Stimulated activated naive CD4-positive, alpha-beta T cell treated with Interleukin-2 at 50 U/mL for 16 hours (primary cell): Measurements from ENCODE around the gene TOP3A.

Experiments
- DNase-seq: peaks from one replicate; lab custom pipeline; 2025; lab: John Stamatoyannopoulos, UW

The TOP3A gene

GRCh38 chr17:18253187-18253884 is 61.5 kb downstream of the TOP3A start:
- no peak for DNase-seq

GRCh38 chr17:18252160-18252559 is 62.6 kb downstream of the TOP3A start:
- DNase-seq = no peak

- DNase-seq = no peak
These were observed 63.6 kb downstream of the TOP3A start for GRCh38 chr17:18251204-18251603.

- DNase-seq = no peak
These were observed 64.1 kb downstream of the TOP3A start for GRCh38 chr17:18250708-18251107.

GRCh38 chr17:18250259-18250658 is 64.5 kb downstream of the TOP3A start:
- no peak for DNase-seq

GRCh38 chr17:18248811-18249210 is 66.0 kb downstream of the TOP3A start:
- no peak for DNase-seq

GRCh38 chr17:18248300-18248731 is 66.5 kb downstream of the TOP3A start:
- peak; percentile 49 for DNase-seq

- no peak for DNase-seq
These were observed 67.2 kb downstream of the TOP3A start for GRCh38 chr17:18247613-18248001.

GRCh38 chr17:18246880-18247612 is 67.7 kb downstream of the TOP3A start:
- no peak for DNase-seq

- no peak for DNase-seq
These were observed 68.6 kb downstream of the TOP3A start for GRCh38 chr17:18246109-18246725.

- DNase-seq = no peak
These were observed 69.6 kb downstream of the TOP3A start for GRCh38 chr17:18245038-18245776.

GRCh38 chr17:18241229-18241871 is 73.4 kb downstream of the TOP3A start:
- no peak for DNase-seq

- DNase-seq = no peak
These were observed 74.3 kb downstream of the TOP3A start for GRCh38 chr17:18240449-18240848.

GRCh38 chr17:18238299-18238698 is 76.5 kb downstream of the TOP3A start:
- no peak for DNase-seq

- DNase-seq = no peak
These were observed 77.3 kb downstream of the TOP3A start for GRCh38 chr17:18237461-18237860.

- DNase-seq = no peak
These were observed 78.3 kb downstream of the TOP3A start for GRCh38 chr17:18236494-18236893.

- DNase-seq = peak; percentile 16
These were observed 79.0 kb downstream of the TOP3A start for GRCh38 chr17:18235743-18236256.

GRCh38 chr17:18234853-18235380 is 79.9 kb downstream of the TOP3A start:
- no peak for DNase-seq

GRCh38 chr17:18233803-18234518 is 80.8 kb downstream of the TOP3A start:
- DNase-seq = no peak

GRCh38 chr17:18231164-18231563 is 83.6 kb downstream of the TOP3A start:
- no peak for DNase-seq
